Chondrocyte (in vitro differentiated cells): ENCODE measurements around the gene SERINC5. TPM values are rescaled to one million over a fixed set of nuclear protein-coding genes. Genes with fewer than 3 reads are reported as not detected.
"Not testable (repeated sequence)": the region's sequence is repeated elsewhere in the genome, so short reads cannot be mapped to it uniquely, and the experiment has no call there.

ENCODE experiments used
- DNase-seq: peaks from one replicate; pipeline ENCODE4 v3.0.0; 2021; ENCODE audit warnings: mixed read lengths, low spot score
- H3K27ac Mint-ChIP-seq: one replicate; pipeline ENCODE4 v1.8.0; 2021; ENCODE audit warnings: mild to moderate bottlenecking, moderate library complexity, mixed read lengths; ENCODE audit not compliant: unreplicated experiment
- H3K27me3 Mint-ChIP-seq: 2 replicates; pipeline ENCODE4 v1.8.0; 2021; ENCODE audit warnings: low read depth, mixed read lengths
- H3K36me3 Mint-ChIP-seq: 2 replicates; pipeline ENCODE4 v1.8.0; 2021; ENCODE audit warnings: low read depth, mixed read lengths
- H3K4me1 Mint-ChIP-seq: 2 replicates; pipeline ENCODE4 v1.8.0; 2021; ENCODE audit warnings: low read depth, mild to moderate bottlenecking, mixed read lengths
- H3K4me3 Mint-ChIP-seq: one replicate; pipeline ENCODE4 v1.8.0; 2021; ENCODE audit warnings: mild to moderate bottlenecking, moderate library complexity, mixed read lengths; ENCODE audit not compliant: unreplicated experiment
- H3K9me3 Mint-ChIP-seq: 2 replicates; pipeline ENCODE4 v1.8.0; 2021; ENCODE audit warnings: low read depth, mixed read lengths
- total RNA-seq: library from RNA; stranded (reverse); gene quantifications from 3 replicates; pipeline ENCODE4 v1.2.1, GENCODE V29; 2021
- TF ChIP-seq, protein P1 (sequence below): fragments of 200-600 bp; sonication (generic); IDR thresholded peaks from 2 replicates; pipeline ENCODE4 v1.5.0; 2021; ENCODE audit warnings: antibody characterized with exemption, mild to moderate bottlenecking, moderate library complexity

The SERINC5 gene
- total RNA-seq, 1 donor from 2014 or later = 41.5 TPM

DNA sequence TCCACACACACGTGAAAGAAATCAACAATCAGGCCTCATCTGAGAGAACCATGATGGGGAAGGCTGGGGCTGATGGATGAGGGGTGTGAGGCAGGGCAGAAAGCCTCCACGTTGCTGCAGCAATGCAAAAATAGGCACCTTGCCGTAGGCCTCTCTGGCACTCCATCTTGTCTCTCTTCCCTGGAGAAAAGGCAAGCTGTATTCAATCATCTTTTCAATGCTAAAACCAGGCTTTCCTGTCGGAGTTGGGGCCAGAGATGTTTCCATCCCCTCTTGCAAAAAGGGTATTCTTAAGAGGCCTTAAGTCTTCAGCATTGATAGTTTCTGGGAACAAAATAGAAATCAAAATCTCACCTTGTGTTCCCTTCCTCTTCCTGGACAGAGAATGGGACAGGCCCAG lies 139.8 kb downstream of the SERINC5 start:
- TF ChIP-seq, protein P1, sequence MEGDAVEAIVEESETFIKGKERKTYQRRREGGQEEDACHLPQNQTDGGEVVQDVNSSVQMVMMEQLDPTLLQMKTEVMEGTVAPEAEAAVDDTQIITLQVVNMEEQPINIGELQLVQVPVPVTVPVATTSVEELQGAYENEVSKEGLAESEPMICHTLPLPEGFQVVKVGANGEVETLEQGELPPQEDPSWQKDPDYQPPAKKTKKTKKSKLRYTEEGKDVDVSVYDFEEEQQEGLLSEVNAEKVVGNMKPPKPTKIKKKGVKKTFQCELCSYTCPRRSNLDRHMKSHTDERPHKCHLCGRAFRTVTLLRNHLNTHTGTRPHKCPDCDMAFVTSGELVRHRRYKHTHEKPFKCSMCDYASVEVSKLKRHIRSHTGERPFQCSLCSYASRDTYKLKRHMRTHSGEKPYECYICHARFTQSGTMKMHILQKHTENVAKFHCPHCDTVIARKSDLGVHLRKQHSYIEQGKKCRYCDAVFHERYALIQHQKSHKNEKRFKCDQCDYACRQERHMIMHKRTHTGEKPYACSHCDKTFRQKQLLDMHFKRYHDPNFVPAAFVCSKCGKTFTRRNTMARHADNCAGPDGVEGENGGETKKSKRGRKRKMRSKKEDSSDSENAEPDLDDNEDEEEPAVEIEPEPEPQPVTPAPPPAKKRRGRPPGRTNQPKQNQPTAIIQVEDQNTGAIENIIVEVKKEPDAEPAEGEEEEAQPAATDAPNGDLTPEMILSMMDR = no peak
- Mint-ChIP-seq H3K9me3 (peaks cover 8% of the 10 kb centered on the region), H3K27me3 (no peaks in the 10 kb centered on the region)

DNA sequence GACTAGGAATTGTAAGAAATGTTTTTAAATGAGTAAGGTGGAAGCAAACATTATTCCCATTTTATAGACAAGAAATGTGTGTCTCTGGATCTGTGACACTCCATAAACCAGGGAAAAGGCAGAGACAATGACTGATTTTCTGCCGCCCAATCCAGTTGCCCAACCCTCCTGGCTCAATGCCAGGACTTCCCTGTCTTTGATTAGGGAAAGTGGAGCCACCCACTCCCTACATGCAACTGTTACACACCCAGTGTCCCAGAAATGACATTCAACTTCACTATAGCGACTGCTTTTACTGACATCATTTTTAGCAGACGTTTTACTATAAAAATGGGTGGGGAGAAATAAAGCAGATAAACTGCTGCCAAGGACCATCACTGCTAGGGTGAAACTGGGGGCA lies 141.0 kb downstream of the SERINC5 start:
- TF ChIP-seq, protein P1 = no peak
- DNase-seq = no peak
- H3K4me3 Mint-ChIP-seq = no peak overlapping the region
- no peak overlapping the region for H3K27ac Mint-ChIP-seq
- no peaks in the 10 kb centered on the region for H3K27me3 Mint-ChIP-seq
- H3K9me3 Mint-ChIP-seq = peaks cover 8% of the 10 kb centered on the region
- H3K4me1 Mint-ChIP-seq = peaks cover 6% of the 10 kb centered on the region
- H3K36me3 Mint-ChIP-seq = peaks cover 9% of the 10 kb centered on the region

More for the DNA sequence above, 139.8 kb downstream of the SERINC5 start:
- no peak for DNase-seq
- no peak overlapping the region for H3K27ac Mint-ChIP-seq
- no peak overlapping the region for H3K4me3 Mint-ChIP-seq
- H3K4me1 Mint-ChIP-seq = no peaks in the 10 kb centered on the region
- peaks cover 9% of the 10 kb centered on the region for H3K36me3 Mint-ChIP-seq

DNA sequence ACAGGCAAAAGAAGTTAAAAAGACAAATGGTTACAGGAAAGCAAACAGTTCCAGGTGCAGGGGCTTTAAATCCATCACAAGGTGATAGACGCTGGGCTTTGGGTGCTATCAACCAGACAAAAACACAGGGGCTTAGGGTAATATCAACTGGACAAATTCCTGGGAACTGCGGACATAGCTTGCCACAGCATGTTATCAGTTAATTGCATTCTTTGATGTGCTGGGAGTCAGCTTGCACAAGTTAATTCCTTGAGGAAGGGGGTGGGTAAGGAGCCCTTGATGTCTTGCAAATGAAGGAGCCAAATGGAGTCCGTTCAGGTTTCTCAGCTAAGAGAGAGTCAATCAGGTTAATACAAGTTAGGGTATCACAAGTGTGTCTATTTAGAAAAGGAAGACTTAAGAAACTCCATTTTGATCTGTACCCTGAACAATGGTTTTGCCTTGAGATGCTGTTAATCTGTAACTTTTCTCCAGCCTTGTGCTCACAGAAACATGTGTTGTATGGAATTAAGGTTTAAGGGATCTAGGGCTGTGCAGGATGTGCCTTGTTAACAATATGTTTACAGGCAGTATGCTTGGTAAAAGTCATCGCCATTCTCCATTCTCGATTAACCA lies 144.4 kb downstream of the SERINC5 start:
- not testable (repeated sequence) for H3K36me3 Mint-ChIP-seq, H3K9me3 Mint-ChIP-seq, H3K27ac Mint-ChIP-seq, H3K27me3 Mint-ChIP-seq, H3K4me3 Mint-ChIP-seq, DNase-seq
- H3K4me1 Mint-ChIP-seq = peaks cover 12% of the 10 kb centered on the region

DNA sequence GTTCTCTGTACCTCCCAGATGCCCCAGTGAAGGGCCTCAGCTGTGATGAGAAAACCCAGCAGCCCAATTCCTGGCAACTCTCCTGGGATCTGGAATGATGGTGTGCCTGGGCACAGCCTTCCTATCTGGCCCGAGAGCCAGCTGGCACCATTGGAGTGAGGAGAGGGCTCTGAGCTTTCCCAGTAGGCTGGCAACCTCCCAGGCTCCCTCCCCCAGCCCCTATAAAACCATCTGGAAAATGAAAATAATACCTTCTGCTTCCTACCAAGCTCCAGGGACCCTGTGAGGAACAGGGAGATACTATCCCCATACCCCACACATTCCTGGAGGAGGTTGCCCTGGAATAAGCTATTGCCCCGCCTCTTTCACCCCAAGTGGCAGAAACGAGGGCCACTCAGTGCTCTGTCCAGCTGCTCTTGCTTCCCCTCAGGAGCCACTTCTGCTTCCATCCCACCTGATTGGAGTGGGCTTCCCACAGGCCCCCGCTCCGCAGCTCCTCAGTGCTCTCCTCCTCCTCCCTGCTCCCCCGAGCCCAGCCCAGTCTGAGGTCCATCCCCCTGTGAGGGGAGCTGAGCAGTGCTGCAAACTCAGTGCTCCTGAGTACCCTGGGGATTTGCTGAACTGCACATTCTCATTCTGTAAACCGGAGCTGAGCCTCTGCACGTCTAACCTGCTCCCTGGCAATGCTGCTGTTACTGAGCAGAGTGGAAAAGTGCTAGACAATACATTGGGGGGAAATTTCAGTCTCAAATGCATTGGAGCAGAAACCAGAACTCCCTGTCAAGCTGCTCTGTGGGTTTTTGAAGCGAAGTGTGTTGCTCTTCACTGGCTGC lies 146.0 kb downstream of the SERINC5 start:
- H3K4me3 Mint-ChIP-seq = no peak overlapping the region
- H3K27ac Mint-ChIP-seq = no peak overlapping the region
- peaks cover 6% of the 10 kb centered on the region for H3K36me3 Mint-ChIP-seq
- TF ChIP-seq, protein P1 = no peak
- DNase-seq = no peak
- peaks cover 12% of the 10 kb centered on the region for H3K4me1 Mint-ChIP-seq
- no peaks in the 10 kb centered on the region for H3K27me3 Mint-ChIP-seq
- peaks cover 4% of the 10 kb centered on the region for H3K9me3 Mint-ChIP-seq

DNA sequence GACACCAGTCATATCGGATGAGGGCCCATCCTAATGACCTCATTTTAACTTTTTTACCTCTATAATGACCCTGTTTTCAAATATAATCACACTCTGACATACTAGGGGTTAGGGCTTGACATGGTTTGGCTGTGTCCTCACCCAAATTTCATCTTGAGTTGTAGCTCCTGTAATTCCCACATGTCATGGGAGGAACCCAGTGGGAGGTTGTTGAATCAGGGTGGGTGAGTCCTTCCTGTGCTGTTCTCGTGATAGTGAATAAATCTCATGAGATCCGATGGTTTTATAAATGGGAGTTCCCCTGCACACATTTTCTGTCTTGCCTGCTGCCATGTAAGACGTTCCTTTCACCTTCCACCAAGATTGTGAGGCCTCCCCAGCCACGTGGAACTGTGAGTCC lies 148.9 kb downstream of the SERINC5 start:
- no peaks in the 10 kb centered on the region for H3K9me3 Mint-ChIP-seq
- no peak overlapping the region for H3K4me3 Mint-ChIP-seq
- no peak for DNase-seq
- TF ChIP-seq, protein P1 = no peak
- H3K36me3 Mint-ChIP-seq = no peaks in the 10 kb centered on the region
- peaks cover 12% of the 10 kb centered on the region for H3K4me1 Mint-ChIP-seq
- no peak overlapping the region for H3K27ac Mint-ChIP-seq
- no peaks in the 10 kb centered on the region for H3K27me3 Mint-ChIP-seq
